HG02852 (cell line): ENCODE measurements around the gene NDUFC1.

ENCODE experiments used
- ATAC-seq: cut with Tn5 transposase; IDR thresholded peaks from one replicate; pipeline ENCODE4 v1.9.1; 2021; ENCODE audit warnings: mild to moderate bottlenecking, moderate library complexity; ENCODE audit not compliant: unreplicated experiment

NDUFC1 gene

GRCh38 chr4:139253046-139253445, 49.2 kb downstream of the NDUFC1 start:
- no peak for ATAC-seq

GRCh38 chr4:139247700-139248238, 54.5 kb downstream of the NDUFC1 start:
- ATAC-seq = no peak

GRCh38 chr4:139247241-139247640, 55.0 kb downstream of the NDUFC1 start:
- ATAC-seq = no peak

GRCh38 chr4:139246166-139246565, 56.1 kb downstream of the NDUFC1 start:
- no peak for ATAC-seq

GRCh38 chr4:139245590-139245989, 56.7 kb downstream of the NDUFC1 start:
- no peak for ATAC-seq

GRCh38 chr4:139243448-139244365, 58.6 kb downstream of the NDUFC1 start:
- no peak for ATAC-seq

- no peak for ATAC-seq
These were observed 59.7 kb downstream of the NDUFC1 start for GRCh38 chr4:139242511-139243051.

- ATAC-seq = no peak
These were observed 60.5 kb downstream of the NDUFC1 start for GRCh38 chr4:139241784-139242151.

GRCh38 chr4:139241086-139241783, 61.0 kb downstream of the NDUFC1 start:
- ATAC-seq = no peak
